A549 (cell line): ENCODE data around the gene UBXN7. TPM values are rescaled to one million over a fixed set of nuclear protein-coding genes. Genes with fewer than 3 reads are reported as not detected.
"Not testable (repeated sequence)": the region's sequence is repeated elsewhere in the genome, so short reads cannot be mapped to it uniquely, and the experiment has no call there.

Experiments used
- ATAC-seq, 2 experiments: fragments of 200-7000 bp in 1 of 2; fragments of >200 bp in 1 of 2; cut with Nextera tagmentation in 1 of 2; cut with Tn5 transposase in 1 of 2; 3 replicates each; pipeline versions ENCODE4 v1.8.0 to v1.9.1; 2018 to 2020; ENCODE audit warnings: mild to moderate bottlenecking in 1 of 2, moderate library complexity in 1 of 2
- CTCF ChIA-PET: fragments of 300-600 bp; sonication (Branson Sonifier 250); formaldehyde crosslinking; extraction: SDS; loops from one replicate; lab custom pipeline; 2021; ENCODE audit warnings: antibody characterized with exemption, inconsistent platforms; lab: Yijun Ruan, JAX
- POLR2A ChIA-PET: fragments of 350-600 bp; formaldehyde crosslinking; extraction: SDS; loops from one replicate; lab custom pipeline; 2021; ENCODE audit warnings: antibody characterized with exemption, inconsistent platforms; lab: Yijun Ruan, JAX
- DNase-seq, 2 experiments: peaks; one replicate each; pipeline versions ENCODE4 v3.0.0 to v3.0.0-alpha.2; 2011 to 2016; ENCODE audit warnings: low read depth in 1 of 2, low spot score in 1 of 2
- FAIRE-seq: peaks from 2 replicates; lab custom pipeline; 2011; peaks lifted over from hg19 to GRCh38; lab: Jason Lieb, UNC
- H3K27ac ChIP-seq, 2 experiments: fragments of >200 bp; sonication (Bioruptor Twin); formaldehyde crosslinking; 3 replicates each; pipeline ENCODE4 v1.5.1; 2016 to 2017
- H3K4me1 ChIP-seq: fragments of >200 bp; sonication (Bioruptor Twin); formaldehyde crosslinking; 3 replicates; pipeline ENCODE4 v1.6.1; 2016
- H3K4me2 ChIP-seq: fragments of >200 bp; sonication (Bioruptor Twin); formaldehyde crosslinking; 3 replicates; pipeline ENCODE4 v1.6.1; 2016
- H3K4me3 ChIP-seq: fragments of >200 bp; sonication (Bioruptor Twin); formaldehyde crosslinking; 3 replicates; pipeline ENCODE4 v1.5.1; 2016
- H3K9me3 ChIP-seq: fragments of >200 bp; sonication (Bioruptor Twin); formaldehyde crosslinking; 3 replicates; pipeline ENCODE4 v1.6.1; 2016
- CBX2 ChIP-seq: fragments of 200-600 bp; sonication (generic); IDR thresholded peaks from 2 replicates; pipeline ENCODE4 v1.6.1; 2016; ENCODE audit warnings: low read depth, mild to moderate bottlenecking, borderline replicate concordance
- CHD4 ChIP-seq: fragments of 200-600 bp; sonication (generic); IDR thresholded peaks from 2 replicates; pipeline ENCODE4 v1.6.1; 2016; ENCODE audit warnings: antibody characterized with exemption, mild to moderate bottlenecking, borderline replicate concordance
- JUN ChIP-seq, 2 experiments: fragments of >200 bp; sonication (Bioruptor Twin); formaldehyde crosslinking; IDR thresholded peaks; 2 replicates in 1 of 2; 3 replicates in 1 of 2; pipeline ENCODE4 v1.6.1; 2016 to 2017
- MAFK ChIP-seq: fragments of 450-650 bp; IDR thresholded peaks from 2 replicates; pipeline ENCODE4 v1.6.1; 2014; ENCODE audit not compliant: partially characterized antibody
- NPAS2 ChIP-seq: fragments of 250-450 bp; sonication (Bioruptor Pico); IDR thresholded peaks from 2 replicates; pipeline ENCODE4 v1.8.0; 2022; ENCODE audit warnings: mild to moderate bottlenecking, moderate library complexity, borderline replicate concordance
- POLR2A ChIP-seq: IDR thresholded peaks from 2 replicates; pipeline ENCODE4 v1.6.1; 2012; ENCODE audit warnings: mild to moderate bottlenecking, low read length
- RAD21 ChIP-seq, 2 experiments: fragments of >200 bp in 1 of 2; sonication (Bioruptor Twin) in 1 of 2; formaldehyde crosslinking in 1 of 2; IDR thresholded peaks in 1 of 2; conservative IDR thresholded peaks in 1 of 2; 2 replicates in 1 of 2; 3 replicates in 1 of 2; pipeline ENCODE4 v1.6.1; 2012 to 2018; ENCODE audit warnings: inconsistent platforms in 1 of 2
- RCOR1 ChIP-seq: fragments of 150-350 bp; IDR thresholded peaks from 2 replicates; pipeline ENCODE4 v1.6.1; 2014; ENCODE audit warnings: antibody characterized with exemption, low read length, low read depth
- RFX5 ChIP-seq: fragments of 450-650 bp; IDR thresholded peaks from 2 replicates; pipeline ENCODE4 v1.7.1; 2014; ENCODE audit warnings: antibody characterized with exemption, mild to moderate bottlenecking, moderate library complexity
- SMC3 ChIP-seq: fragments of >200 bp; sonication (Bioruptor Twin); formaldehyde crosslinking; IDR thresholded peaks from 3 replicates; pipeline ENCODE4 v1.6.1; 2018; ENCODE audit warnings: inconsistent platforms
- ZC3H11A ChIP-seq: fragments of 450-650 bp; IDR thresholded peaks from 2 replicates; pipeline ENCODE4 v1.6.1; 2014; ENCODE audit warnings: antibody characterized with exemption, mild to moderate bottlenecking
- WGBS: methylation state at CpG from one replicate; pipeline ENCODE4 v1.1.6; 2017; ENCODE audit errors: missing lambda C conversion rate; 5-methylcytosine and 5-hydroxymethylcytosine counted together
- polyA plus RNA-seq, 4 experiments: library from polyadenylated mRNA; depleted of rRNA in 3 of 4; stranded (reverse); fragments of >200 nt; fragmentation: RNase III in 1 of 4; extraction: RNeasy Plus Mini Kit Qiagen cat#74134 plus additional on column Dnase treatment in 1 of 4; gene quantifications; 2 replicates in 3 of 4; 3 replicates in 1 of 4; pipeline ENCODE4 v1.2.3, GENCODE V29; 2011 to 2017
- TF ChIP-seq, protein P1 (sequence below): fragments of 250-450 bp; sonication (Bioruptor Pico); IDR thresholded peaks from 2 replicates; pipeline ENCODE4 v1.5.0; 2020; ENCODE audit warnings: low read depth, mild to moderate bottlenecking, moderate library complexity
- TF ChIP-seq, protein P2 (sequence below): fragments of >200 bp; sonication (Bioruptor Twin); formaldehyde crosslinking; IDR thresholded peaks from 2 replicates; pipeline ENCODE4 v1.6.1; 2016
- TF ChIP-seq, protein P3 (sequence below): fragments of >200 bp; sonication (Bioruptor Twin); formaldehyde crosslinking; IDR thresholded peaks from 3 replicates; pipeline ENCODE4 v1.5.1; 2016
- TF ChIP-seq, protein P4 (sequence below): IDR thresholded peaks from 2 replicates; pipeline ENCODE4 v1.6.1; 2012

Gene UBXN7
- polyA plus RNA-seq, 2 of the 4 experiments (the other 2 are of a cell fraction): 7.9 to 14.5 TPM

DNA sequence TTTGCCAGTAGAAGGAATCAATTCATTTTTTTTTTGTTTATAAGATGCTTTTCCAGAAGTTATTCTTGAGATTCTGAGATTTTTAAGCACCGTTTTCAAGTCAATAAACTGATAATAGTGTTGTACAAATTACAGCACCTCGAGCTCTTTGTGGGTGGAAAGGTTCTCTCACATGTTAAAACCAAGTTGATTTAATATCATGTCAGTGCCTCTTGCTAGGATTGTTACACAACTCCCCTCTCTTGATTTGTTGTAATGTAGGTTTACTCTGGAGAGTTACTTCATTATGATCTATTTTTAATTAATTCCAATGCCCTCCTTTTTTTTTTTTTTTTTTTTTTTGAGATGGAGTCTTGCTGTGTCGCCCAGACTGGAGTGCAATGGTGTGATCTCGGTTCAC, 25.8 kb upstream of the UBXN7 start:
- no peaks in the 10 kb centered on the region for H3K4me1 ChIP-seq
- FAIRE-seq (no peak), DNase-seq (no peak), ATAC-seq (no peak)
- TF ChIP-seq, protein P1, sequence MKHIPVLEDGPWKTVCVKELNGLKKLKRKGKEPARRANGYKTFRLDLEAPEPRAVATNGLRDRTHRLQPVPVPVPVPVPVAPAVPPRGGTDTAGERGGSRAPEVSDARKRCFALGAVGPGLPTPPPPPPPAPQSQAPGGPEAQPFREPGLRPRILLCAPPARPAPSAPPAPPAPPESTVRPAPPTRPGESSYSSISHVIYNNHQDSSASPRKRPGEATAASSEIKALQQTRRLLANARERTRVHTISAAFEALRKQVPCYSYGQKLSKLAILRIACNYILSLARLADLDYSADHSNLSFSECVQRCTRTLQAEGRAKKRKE (CRISPR knock-in tag): no peak
- TF ChIP-seq, protein P2, sequence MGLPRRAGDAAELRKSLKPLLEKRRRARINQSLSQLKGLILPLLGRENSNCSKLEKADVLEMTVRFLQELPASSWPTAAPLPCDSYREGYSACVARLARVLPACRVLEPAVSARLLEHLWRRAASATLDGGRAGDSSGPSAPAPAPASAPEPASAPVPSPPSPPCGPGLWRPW: no peak
- TF ChIP-seq, protein P3, sequence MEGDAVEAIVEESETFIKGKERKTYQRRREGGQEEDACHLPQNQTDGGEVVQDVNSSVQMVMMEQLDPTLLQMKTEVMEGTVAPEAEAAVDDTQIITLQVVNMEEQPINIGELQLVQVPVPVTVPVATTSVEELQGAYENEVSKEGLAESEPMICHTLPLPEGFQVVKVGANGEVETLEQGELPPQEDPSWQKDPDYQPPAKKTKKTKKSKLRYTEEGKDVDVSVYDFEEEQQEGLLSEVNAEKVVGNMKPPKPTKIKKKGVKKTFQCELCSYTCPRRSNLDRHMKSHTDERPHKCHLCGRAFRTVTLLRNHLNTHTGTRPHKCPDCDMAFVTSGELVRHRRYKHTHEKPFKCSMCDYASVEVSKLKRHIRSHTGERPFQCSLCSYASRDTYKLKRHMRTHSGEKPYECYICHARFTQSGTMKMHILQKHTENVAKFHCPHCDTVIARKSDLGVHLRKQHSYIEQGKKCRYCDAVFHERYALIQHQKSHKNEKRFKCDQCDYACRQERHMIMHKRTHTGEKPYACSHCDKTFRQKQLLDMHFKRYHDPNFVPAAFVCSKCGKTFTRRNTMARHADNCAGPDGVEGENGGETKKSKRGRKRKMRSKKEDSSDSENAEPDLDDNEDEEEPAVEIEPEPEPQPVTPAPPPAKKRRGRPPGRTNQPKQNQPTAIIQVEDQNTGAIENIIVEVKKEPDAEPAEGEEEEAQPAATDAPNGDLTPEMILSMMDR: no peak
- TF ChIP-seq POLR2A (no peak), JUN (IDR thresholded peaks at IDR 0.05) (no peak)
- ChIA-PET CTCF (no interaction called here), POLR2A (no interaction called here)
- H3K4me3 ChIP-seq: no peak overlapping the region
- H3K27ac ChIP-seq: no peak overlapping the region
- no peaks in the 10 kb centered on the region for H3K9me3 ChIP-seq
- WGBS: 63% methylated on average over 4 of the region's 4 CpGs
- H3K4me2 ChIP-seq: no peak overlapping the region

DNA sequence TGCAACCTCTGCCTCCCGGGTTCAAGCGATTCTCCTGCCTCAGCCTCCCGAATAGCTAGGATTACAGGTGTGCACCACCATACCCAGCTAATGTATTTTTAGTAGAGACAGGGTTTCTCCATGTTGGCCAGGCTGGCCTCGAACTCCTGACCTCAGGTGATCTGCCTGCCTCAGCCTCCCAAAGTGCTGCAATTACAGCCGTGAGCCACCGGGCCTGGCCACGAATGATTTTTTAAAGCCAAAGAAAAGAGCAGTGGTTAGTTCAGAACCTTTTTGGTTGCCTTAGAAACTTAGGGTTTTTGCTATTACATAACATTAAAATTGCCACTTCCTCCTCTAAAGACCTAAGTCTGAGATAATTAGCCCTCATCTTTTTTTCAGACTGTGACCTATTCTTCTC, 25.2 kb upstream of the UBXN7 start:
- POLR2A ChIA-PET, H3K27ac ChIP-seq, H3K4me3 ChIP-seq, DNase-seq, FAIRE-seq, H3K4me2 ChIP-seq, H3K9me3 ChIP-seq, CTCF ChIA-PET, H3K4me1 ChIP-seq, ATAC-seq: not testable (repeated sequence)
- WGBS: 69% methylated on average over 7 of the region's 7 CpGs

DNA sequence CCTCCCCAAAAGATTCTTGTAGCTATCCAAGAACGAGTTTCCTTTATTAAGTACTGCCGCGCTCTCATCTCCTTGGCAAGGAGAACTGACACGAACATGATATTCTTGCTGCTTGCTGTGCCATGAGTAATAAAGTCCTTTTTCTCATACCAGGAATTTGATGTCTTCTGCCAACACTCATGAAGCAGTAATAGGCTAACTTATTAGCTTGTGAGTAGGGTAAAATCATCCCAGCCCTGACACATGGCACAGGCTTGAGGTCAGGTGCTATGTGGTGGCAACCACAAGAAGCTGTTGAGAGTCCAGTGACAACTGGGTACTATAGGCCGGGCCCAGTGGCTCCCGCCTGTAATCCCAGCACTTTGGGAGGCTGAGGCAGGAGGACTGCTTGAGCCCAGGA, 22.7 kb upstream of the UBXN7 start:
- Histone ChIP-seq H3K9me3 (no peaks in the 10 kb centered on the region), H3K27ac (no peak overlapping the region), H3K4me1 (no peaks in the 10 kb centered on the region), H3K4me3 (no peak overlapping the region), H3K4me2 (no peak overlapping the region)
- TF ChIP-seq SMC3: no peak
- TF ChIP-seq CBX2: no peak
- TF ChIP-seq, protein P4, sequence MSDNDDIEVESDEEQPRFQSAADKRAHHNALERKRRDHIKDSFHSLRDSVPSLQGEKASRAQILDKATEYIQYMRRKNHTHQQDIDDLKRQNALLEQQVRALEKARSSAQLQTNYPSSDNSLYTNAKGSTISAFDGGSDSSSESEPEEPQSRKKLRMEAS: no peak
- no peak for TF ChIP-seq RFX5
- TF ChIP-seq RCOR1: no peak
- TF ChIP-seq NPAS2 (CRISPR knock-in tag): no peak
- no peak for TF ChIP-seq MAFK
- no peak for TF ChIP-seq CHD4
- no peak for TF ChIP-seq ZC3H11A
- 78% methylated on average over 6 of the region's 6 CpGs for WGBS
- FAIRE-seq (no peak), ATAC-seq (no peak), DNase-seq (no peak)
- ChIA-PET POLR2A (no interaction called here), CTCF (no interaction called here)

DNA sequence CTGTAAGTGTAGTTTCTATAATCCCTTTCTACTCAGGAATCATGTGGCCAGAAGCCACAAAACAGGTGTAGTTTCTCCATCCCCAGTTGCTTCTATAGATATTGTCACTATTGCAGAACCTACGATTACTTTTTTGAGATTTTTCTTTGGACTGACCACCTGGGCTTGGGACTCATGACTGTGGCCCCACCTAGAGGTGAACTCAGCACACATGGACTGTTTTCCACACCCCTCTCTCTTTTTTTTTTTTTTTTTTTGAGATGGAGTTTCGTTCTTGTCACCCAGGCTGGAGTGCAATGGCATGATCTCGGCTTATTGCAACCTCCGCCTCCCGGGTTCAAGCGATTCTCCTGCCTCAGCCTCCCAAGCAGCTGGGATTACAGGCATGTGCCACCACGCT, 13.2 kb upstream of the UBXN7 start:
- H3K27ac ChIP-seq, H3K4me2 ChIP-seq, H3K9me3 ChIP-seq, FAIRE-seq, POLR2A ChIA-PET, H3K4me1 ChIP-seq, CTCF ChIA-PET, H3K4me3 ChIP-seq: not testable (repeated sequence)
- ATAC-seq (peak in 1 of 2 experiments; percentile 57; a peak in 2 of 6 replicates), DNase-seq (peak in 1 of 2 experiments; percentile 33)
- TF ChIP-seq, protein P3: 0 out of 3 replicates have a peak, but pooled peaks have one; percentile 7
- TF ChIP-seq RAD21 (conservative IDR thresholded peaks at IDR 0.05 in 1 of 2, IDR thresholded peaks at IDR 0.05 in 1 of 2): peak in 1 of 2 experiments; percentile 46; a peak in 2 of 5 replicates
- 83% methylated on average over 6 of the region's 7 CpGs for WGBS
